ENCODE measurements around the gene KIF13A.

DNA sequence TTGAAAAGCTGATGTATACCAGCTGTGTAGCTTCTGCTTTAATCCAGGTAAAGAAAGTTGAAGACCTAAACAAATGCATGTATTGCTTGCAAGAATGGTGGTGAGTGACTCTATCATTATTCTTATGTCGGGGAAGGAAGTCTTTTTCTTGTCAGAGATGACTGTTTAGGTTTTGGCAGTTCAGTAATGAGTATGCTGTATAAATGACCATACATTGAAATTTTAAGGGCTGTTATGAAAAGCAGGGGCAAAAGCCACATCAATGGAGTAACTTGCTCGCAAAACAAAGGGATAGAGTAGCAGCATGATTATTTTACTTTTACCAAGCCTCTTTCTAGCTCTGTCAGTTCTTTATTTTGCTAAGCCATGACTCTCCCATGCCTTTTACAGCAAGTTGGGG lies 224.8 kb downstream of the KIF13A start:
- TF ChIP-seq, protein P1, sequence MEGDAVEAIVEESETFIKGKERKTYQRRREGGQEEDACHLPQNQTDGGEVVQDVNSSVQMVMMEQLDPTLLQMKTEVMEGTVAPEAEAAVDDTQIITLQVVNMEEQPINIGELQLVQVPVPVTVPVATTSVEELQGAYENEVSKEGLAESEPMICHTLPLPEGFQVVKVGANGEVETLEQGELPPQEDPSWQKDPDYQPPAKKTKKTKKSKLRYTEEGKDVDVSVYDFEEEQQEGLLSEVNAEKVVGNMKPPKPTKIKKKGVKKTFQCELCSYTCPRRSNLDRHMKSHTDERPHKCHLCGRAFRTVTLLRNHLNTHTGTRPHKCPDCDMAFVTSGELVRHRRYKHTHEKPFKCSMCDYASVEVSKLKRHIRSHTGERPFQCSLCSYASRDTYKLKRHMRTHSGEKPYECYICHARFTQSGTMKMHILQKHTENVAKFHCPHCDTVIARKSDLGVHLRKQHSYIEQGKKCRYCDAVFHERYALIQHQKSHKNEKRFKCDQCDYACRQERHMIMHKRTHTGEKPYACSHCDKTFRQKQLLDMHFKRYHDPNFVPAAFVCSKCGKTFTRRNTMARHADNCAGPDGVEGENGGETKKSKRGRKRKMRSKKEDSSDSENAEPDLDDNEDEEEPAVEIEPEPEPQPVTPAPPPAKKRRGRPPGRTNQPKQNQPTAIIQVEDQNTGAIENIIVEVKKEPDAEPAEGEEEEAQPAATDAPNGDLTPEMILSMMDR (IDR thresholded peaks at IDR 0.05), result no peak
- no peak for TF ChIP-seq EZH2 (IDR thresholded peaks at IDR 0.05)
